ENCODE results near the gene TGM2.

The TGM2 gene

DNA sequence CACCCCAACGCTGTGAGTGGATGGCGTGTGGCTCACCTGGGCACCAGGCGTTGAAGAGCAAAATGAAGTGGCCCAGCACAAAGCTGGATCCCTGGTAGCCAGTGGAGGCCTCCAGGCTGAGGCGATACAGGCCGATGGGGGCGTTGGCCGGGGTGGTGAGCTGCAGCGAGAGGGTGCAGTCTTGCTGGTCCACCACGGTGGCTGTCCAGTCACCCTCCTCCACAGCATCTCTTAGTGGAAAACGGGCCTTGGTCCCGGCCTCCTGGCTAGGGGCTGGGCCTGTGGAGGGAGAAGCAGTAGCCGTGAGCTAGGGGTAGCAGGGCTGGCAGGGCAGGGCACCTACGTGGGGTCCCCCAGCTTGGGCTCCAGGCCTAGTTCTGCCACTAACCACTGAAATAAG lies 9.3 kb downstream of the TGM2 start:
- no peak for DNase-seq (ENCODE audit: extremely low read depth, low read depth)
- TF ChIP-seq, protein P1, sequence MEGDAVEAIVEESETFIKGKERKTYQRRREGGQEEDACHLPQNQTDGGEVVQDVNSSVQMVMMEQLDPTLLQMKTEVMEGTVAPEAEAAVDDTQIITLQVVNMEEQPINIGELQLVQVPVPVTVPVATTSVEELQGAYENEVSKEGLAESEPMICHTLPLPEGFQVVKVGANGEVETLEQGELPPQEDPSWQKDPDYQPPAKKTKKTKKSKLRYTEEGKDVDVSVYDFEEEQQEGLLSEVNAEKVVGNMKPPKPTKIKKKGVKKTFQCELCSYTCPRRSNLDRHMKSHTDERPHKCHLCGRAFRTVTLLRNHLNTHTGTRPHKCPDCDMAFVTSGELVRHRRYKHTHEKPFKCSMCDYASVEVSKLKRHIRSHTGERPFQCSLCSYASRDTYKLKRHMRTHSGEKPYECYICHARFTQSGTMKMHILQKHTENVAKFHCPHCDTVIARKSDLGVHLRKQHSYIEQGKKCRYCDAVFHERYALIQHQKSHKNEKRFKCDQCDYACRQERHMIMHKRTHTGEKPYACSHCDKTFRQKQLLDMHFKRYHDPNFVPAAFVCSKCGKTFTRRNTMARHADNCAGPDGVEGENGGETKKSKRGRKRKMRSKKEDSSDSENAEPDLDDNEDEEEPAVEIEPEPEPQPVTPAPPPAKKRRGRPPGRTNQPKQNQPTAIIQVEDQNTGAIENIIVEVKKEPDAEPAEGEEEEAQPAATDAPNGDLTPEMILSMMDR (IDR thresholded peaks at IDR 0.05; ENCODE audit: low read depth, low read length) = no peak

DNA sequence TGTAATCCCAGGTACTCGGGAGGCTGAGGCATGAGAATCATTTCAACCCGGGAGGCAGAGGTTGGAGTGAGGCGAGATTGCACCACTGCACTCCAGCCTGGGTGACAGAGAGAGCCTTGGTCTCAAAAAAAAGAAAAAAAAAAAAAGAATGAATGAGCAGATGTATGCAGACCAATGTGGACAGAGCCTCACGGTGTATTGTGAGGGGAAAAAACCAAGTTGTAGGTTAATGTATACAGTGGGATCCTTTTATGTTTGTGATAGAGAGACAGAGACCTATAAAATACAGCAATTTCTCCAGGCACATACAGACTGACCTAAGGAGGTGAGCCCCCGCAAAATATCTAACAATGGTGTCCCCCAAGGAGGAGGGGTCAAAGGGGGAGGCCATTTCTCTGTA lies 11.7 kb downstream of the TGM2 start:
- DNase-seq (ENCODE audit: extremely low read depth, low read depth) = no peak
- TF ChIP-seq, protein P1 (IDR thresholded peaks at IDR 0.05; ENCODE audit: low read depth, low read length) = no peak

DNA sequence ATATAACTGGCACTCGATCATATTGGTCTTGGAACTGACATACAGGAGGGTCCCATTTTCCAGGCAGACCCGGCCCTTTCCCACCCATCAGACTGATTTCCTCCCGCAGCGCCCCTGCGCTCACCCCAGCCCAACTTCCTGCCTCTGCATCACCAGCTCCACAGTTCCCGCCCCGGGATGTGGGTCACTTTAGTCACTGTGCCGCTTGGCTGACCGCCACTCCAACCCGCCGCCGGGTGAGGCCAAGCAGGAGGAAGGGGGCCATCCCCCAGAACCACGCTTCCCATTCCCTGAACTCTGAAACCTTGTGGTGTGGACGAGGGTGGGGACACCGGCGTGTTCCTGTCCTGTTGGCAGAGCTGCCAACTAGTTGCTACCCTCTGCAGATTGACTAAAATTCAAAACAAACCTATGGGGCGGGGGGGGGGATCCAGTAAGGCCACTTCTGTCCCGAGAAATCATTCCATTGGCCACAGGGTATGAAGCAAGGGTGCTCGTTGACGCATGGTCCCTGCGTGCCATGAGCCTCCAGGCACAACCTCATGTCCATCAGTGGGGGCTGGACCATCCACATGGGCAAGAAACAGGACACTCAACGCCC lies 12.3 kb downstream of the TGM2 start:
- no peak for DNase-seq (ENCODE audit: extremely low read depth, low read depth)
- TF ChIP-seq, protein P1 (IDR thresholded peaks at IDR 0.05; ENCODE audit: low read depth, low read length) = no peak

DNA sequence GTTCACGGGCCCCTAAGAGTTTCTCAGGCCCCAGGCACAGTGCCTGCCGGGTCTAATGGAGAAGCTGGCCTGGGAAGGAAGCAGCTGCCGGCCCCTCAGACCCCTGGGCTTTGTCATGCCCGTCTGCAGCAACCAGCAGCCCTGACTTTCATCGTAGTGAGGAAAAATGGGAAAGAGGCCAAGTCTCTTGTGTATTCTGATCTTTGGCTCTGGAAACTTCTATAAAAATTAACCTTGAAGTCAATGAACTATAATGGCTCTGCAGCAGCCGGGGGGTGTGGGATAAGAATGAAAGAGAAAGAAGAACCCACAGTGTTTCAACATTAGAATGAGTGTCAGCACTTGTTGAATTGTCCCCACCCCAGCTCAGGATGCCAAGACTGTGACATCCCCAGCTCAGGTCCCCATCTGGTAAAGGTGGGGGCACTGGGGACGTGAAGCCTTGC lies 12.9 kb downstream of the TGM2 start:
- TF ChIP-seq, protein P1 (IDR thresholded peaks at IDR 0.05; ENCODE audit: low read depth, low read length) = no peak
- DNase-seq (ENCODE audit: extremely low read depth, low read depth) = no peak

DNA sequence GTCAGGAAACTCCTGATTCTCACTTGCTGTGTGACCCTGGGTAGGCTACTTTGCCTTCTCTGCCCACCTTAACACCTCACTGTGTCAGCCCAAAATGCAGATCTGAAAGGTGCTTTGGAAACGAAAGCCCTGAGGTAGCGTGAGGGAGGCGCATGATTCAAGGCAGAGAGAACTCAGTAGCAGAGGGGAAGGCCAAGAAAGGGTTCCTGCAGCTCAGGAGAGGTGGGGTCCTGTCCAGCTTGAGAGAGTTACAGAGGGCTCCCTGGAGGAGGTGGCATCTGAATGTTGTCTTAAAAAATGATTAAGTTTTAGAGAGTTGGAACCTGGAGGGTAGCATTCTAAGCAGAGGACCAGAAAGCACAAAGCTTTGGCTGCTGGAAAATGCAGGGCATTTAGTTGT lies 13.6 kb downstream of the TGM2 start:
- TF ChIP-seq, protein P1 (IDR thresholded peaks at IDR 0.05; ENCODE audit: low read depth, low read length) = no peak
- no peak for DNase-seq (ENCODE audit: extremely low read depth, low read depth)

DNA sequence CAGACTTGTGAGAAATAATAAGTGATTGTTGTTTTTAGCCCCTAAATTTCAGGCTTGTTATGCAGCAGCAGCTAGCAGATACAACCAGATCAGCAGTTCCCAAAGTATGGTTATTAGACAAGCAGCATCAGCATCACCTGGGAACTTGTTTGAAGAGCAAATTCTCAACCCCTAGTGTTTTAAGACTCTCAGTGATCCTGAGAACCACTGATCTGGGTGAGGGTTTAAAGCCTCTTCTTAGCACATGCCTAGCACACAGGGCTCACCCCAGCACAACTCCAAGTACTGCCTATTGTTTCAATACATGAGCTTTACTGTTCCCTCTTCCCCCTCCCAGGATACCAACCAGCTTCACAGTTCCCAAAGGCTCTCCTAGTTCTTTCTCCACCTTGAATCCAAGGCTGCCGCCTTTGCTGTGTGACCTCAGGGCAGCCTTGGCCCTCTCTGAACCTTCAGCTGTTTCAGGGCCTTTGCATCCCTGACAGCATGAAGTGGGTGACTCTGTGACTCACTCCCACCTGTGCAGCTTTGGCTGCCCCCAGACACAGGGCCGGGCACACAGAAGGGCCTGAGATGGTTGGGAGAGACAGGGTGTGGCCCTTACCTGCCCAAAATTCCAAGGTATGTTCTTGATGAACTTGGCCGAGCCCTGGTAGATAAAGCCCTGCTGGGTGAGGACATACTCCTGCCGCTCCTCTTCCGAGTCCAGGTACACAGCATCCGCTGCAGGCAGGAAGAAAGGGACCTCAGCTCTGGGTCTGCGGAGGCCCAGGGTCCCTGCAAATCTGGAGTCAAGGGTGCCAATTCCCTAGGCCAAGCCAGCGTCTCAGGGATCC lies 14.5 kb downstream of the TGM2 start:
- TF ChIP-seq, protein P1 (IDR thresholded peaks at IDR 0.05; ENCODE audit: low read depth, low read length) = no peak
- DNase-seq (ENCODE audit: extremely low read depth, low read depth) = no peak

All from AG09319 (cell line).